Suprapubic skin (tissue), 4 donors: ENCODE results near the gene RPS6KC1. TPM values are rescaled to one million over a fixed set of nuclear protein-coding genes. Genes with fewer than 3 reads are reported as not detected.

ENCODE experiments used
- DNase-seq, 2 donors: peaks; one replicate each; pipeline ENCODE4 v3.0.0-alpha.2; 2019; ENCODE audit warnings: low spot score in 2 of 2
- H3K27ac ChIP-seq: fragments of 200-600 bp; sonication (generic); one replicate; pipeline ENCODE4 v1.5.1; 2019
- H3K27me3 ChIP-seq: fragments of 200-600 bp; sonication (generic); one replicate; pipeline ENCODE4 v1.5.1; 2019
- H3K36me3 ChIP-seq: fragments of 200-600 bp; sonication (generic); one replicate; pipeline ENCODE4 v1.5.1; 2019
- H3K4me1 ChIP-seq: fragments of 200-600 bp; sonication (generic); one replicate; pipeline ENCODE4 v1.5.1; 2019
- H3K4me3 ChIP-seq: fragments of 200-600 bp; sonication (generic); one replicate; pipeline ENCODE4 v1.5.1; 2019; ENCODE audit warnings: mild to moderate bottlenecking
- H3K9me3 ChIP-seq: fragments of 200-600 bp; sonication (generic); one replicate; pipeline ENCODE4 v1.5.1; 2019
- CTCF ChIP-seq, 2 donors: fragments of 200-600 bp in 1 of 2; fragments of 450-650 bp in 1 of 2; sonication (generic) in 1 of 2; IDR thresholded peaks; one replicate each; pipeline ENCODE4 v1.5.1; 2016 to 2019; ENCODE audit warnings: antibody characterized with exemption in 2 of 2, mild to moderate bottlenecking in 1 of 2, moderate library complexity in 1 of 2
- EP300 ChIP-seq: sonication (generic); formaldehyde crosslinking; IDR thresholded peaks from one replicate; pipeline ENCODE4 v1.6.1; 2017; ENCODE audit warnings: antibody characterized with exemption
- POLR2A ChIP-seq, 2 donors: fragments of 450-650 bp; IDR thresholded peaks; one replicate each; pipeline ENCODE4 v1.6.1; 2017; ENCODE audit warnings: antibody characterized with exemption in 2 of 2, mild to moderate bottlenecking in 2 of 2, moderate library complexity in 2 of 2
- POLR2AphosphoS5 ChIP-seq, 3 donors: sonication (generic); formaldehyde crosslinking; IDR thresholded peaks; one replicate each; pipeline ENCODE4 v1.6.1; 2017; ENCODE audit warnings: antibody characterized with exemption in 3 of 3
- WGBS: methylation state at CpG from one replicate; pipeline ENCODE4 v1.1.5; 2018; 5-methylcytosine and 5-hydroxymethylcytosine counted together
- total RNA-seq, 4 donors: library from RNA; depleted of rRNA; stranded (reverse); fragments of >200 nt; gene quantifications; one replicate each; pipeline ENCODE4 v1.1.0, GENCODE V29; 2016

RPS6KC1 gene
- total RNA-seq, 4 donors from 2014 or later: 9.3 to 18.3 (median 14.2) TPM

DNA sequence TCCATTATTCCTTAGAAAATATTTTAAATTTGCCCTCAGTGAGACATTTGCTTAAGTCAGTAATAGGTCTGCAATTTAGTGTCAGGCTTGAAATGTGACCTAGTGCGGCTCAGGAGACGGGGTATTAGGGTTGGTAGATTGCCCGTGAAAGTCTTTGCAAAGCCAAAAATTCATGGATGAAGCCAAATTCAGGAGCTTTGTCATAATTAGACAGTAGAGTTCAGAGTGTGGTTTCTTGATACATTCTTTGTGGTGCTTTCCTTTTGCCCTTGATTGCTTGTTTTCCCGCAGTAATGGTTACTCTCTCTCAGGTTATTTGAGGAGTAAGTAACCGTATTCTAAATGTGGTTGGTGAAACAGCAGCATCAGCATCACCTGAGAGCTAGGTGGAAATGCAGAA lies 120.7 kb downstream of the RPS6KC1 start:
- DNase-seq: no peak
- Histone ChIP-seq H3K27me3 (no peaks in the 10 kb centered on the region), H3K4me3 (no peak overlapping the region), H3K36me3 (no peaks in the 10 kb centered on the region), H3K9me3 (no peaks in the 10 kb centered on the region), H3K4me1 (no peaks in the 10 kb centered on the region), H3K27ac (no peak overlapping the region)
- no peak for TF ChIP-seq EP300
- no peak for TF ChIP-seq POLR2AphosphoS5 (IDR thresholded peaks at IDR 0.05)
- no peak for TF ChIP-seq CTCF (IDR thresholded peaks at IDR 0.05)
- TF ChIP-seq POLR2A (IDR thresholded peaks at IDR 0.05): no peak
- WGBS: 93% methylated on average over 5 of the region's 5 CpGs

GRCh38 chr1:213176341-213176740 lies 125.3 kb downstream of the RPS6KC1 start:
- H3K27ac ChIP-seq: no peak overlapping the region
- TF ChIP-seq EP300 (no peak), POLR2AphosphoS5 (IDR thresholded peaks at IDR 0.05) (no peak), POLR2A (IDR thresholded peaks at IDR 0.05) (no peak), CTCF (IDR thresholded peaks at IDR 0.05) (no peak)
- no peaks in the 10 kb centered on the region for H3K4me1 ChIP-seq
- no peak overlapping the region for H3K4me3 ChIP-seq
- WGBS: 88% methylated on average over 3 of the region's 3 CpGs
- no peaks in the 10 kb centered on the region for H3K9me3 ChIP-seq
- no peaks in the 10 kb centered on the region for H3K36me3 ChIP-seq
- no peaks in the 10 kb centered on the region for H3K27me3 ChIP-seq
- no peak for DNase-seq

DNA sequence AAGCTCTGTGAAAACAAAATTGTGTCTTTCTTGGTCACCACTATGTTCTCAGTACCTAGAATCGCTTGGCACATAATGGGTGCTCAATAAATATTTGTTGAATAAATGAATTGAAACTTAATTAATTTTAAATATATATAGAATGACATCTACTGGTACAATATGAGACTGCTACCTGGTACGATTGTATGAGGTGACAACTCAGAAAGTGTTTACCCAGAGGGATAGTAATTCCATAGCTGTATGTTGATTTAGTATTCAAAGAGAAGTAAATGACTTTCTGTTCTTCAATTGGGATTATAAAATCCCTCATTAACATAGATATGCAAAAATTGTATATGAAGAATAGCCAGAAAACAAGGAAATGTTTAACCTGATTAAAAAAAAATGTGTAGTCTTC lies 128.7 kb downstream of the RPS6KC1 start:
- Histone ChIP-seq H3K4me3 (no peak overlapping the region), H3K9me3 (peaks cover 6% of the 10 kb centered on the region), H3K27me3 (no peaks in the 10 kb centered on the region), H3K4me1 (no peaks in the 10 kb centered on the region), H3K27ac (no peak overlapping the region), H3K36me3 (no peaks in the 10 kb centered on the region)
- TF ChIP-seq EP300: no peak
- no peak for TF ChIP-seq POLR2AphosphoS5 (IDR thresholded peaks at IDR 0.05)
- no peak for TF ChIP-seq POLR2A (IDR thresholded peaks at IDR 0.05)
- no peak for TF ChIP-seq CTCF (IDR thresholded peaks at IDR 0.05)
- no peak for DNase-seq
- 91% methylated on average over 2 of the region's 2 CpGs for WGBS

GRCh38 chr1:213180833-213181232 lies 129.8 kb downstream of the RPS6KC1 start:
- no peak overlapping the region for H3K27ac ChIP-seq
- no peak for DNase-seq
- TF ChIP-seq POLR2A (IDR thresholded peaks at IDR 0.05): no peak
- TF ChIP-seq POLR2AphosphoS5 (IDR thresholded peaks at IDR 0.05): no peak
- no peak for TF ChIP-seq EP300
- no peak for TF ChIP-seq CTCF (IDR thresholded peaks at IDR 0.05)
- peaks cover 11% of the 10 kb centered on the region for H3K9me3 ChIP-seq
- no peak overlapping the region for H3K4me3 ChIP-seq
- no peaks in the 10 kb centered on the region for H3K27me3 ChIP-seq
- no peaks in the 10 kb centered on the region for H3K4me1 ChIP-seq
- WGBS: 97% methylated on average over 1 of the region's 1 CpG
- H3K36me3 ChIP-seq: no peaks in the 10 kb centered on the region

DNA sequence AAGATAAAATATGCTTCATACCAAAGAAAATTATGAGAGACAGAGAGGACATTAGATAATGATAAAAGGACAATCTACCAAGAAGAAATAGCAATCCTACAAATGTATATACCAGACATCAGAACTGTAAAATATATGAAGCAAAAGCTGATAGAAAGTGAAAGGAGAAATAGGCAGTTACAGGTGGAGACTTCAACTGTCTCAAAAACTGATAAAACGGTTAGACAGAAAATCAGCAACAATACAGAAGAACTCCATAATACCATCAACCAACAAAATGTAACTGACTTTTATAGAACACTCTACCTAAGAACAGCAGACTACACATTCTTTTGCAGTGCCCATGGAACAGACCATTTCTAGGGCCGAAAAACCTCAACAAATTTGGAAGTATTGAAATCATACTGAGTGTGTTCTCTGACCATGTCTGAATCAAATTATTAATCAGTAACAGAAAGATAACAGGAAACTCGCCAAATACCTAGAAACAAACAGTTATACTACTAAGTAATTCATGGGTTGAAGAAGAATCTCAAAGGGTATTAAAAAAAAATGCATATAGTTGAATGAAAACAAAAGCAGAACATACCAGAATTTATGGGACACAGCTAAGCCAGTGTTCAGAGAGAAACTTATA lies 132.1 kb downstream of the RPS6KC1 start:
- Histone ChIP-seq H3K36me3 (peaks cover 3% of the 10 kb centered on the region), H3K4me1 (no peaks in the 10 kb centered on the region), H3K4me3 (no peak overlapping the region), H3K27me3 (no peaks in the 10 kb centered on the region), H3K9me3 (peaks cover 19% of the 10 kb centered on the region), H3K27ac (no peak overlapping the region)
- 95% methylated on average over 3 of the region's 3 CpGs for WGBS
- no peak for DNase-seq
- TF ChIP-seq POLR2A (IDR thresholded peaks at IDR 0.05) (no peak), POLR2AphosphoS5 (IDR thresholded peaks at IDR 0.05) (no peak), CTCF (IDR thresholded peaks at IDR 0.05) (no peak), EP300 (no peak)
